Karpas-422 (cell line): ENCODE data around the gene QPCT. TPM values are rescaled to one million over a fixed set of nuclear protein-coding genes. Genes with fewer than 3 reads are reported as not detected.

Experiments used
- DNase-seq: peaks from one replicate; pipeline ENCODE4 v3.0.0-alpha.2; 2015
- H2AFZ ChIP-seq: fragments of 200-600 bp; sonication (generic); 2 replicates; pipeline ENCODE4 v1.6.1; 2014; ENCODE audit warnings: antibody characterized with exemption, low read length, mixed read lengths
- H3K27ac ChIP-seq: fragments of 200-600 bp; sonication (generic); 2 replicates; pipeline ENCODE4 v1.5.1; 2014; ENCODE audit warnings: mild to moderate bottlenecking, low read length, moderate library complexity
- H3K27me3 ChIP-seq: fragments of 200-600 bp; sonication (generic); 2 replicates; pipeline ENCODE4 v1.6.1; 2014; ENCODE audit warnings: low read length, mixed read lengths
- H3K36me3 ChIP-seq: fragments of 200-600 bp; sonication (generic); 2 replicates; pipeline ENCODE4 v1.6.1; 2014; ENCODE audit warnings: low read length, mixed read lengths; ENCODE audit not compliant: insufficient read depth
- H3K4me1 ChIP-seq: fragments of 200-600 bp; sonication (generic); 2 replicates; pipeline ENCODE4 v1.6.1; 2014; ENCODE audit warnings: mild to moderate bottlenecking, low read length, mixed read lengths
- H3K4me2 ChIP-seq: fragments of 200-600 bp; sonication (generic); 2 replicates; pipeline ENCODE4 v1.6.1; 2014; ENCODE audit warnings: low read length, low read depth, mild to moderate bottlenecking; ENCODE audit not compliant: poor library complexity, severe bottlenecking
- H3K4me3 ChIP-seq: fragments of 200-600 bp; sonication (generic); 2 replicates; pipeline ENCODE4 v1.5.1; 2014; ENCODE audit warnings: mild to moderate bottlenecking, antibody characterized with exemption, low read length, mixed read lengths
- H3K79me2 ChIP-seq: fragments of 200-600 bp; sonication (generic); 2 replicates; pipeline ENCODE4 v1.6.1; 2014; ENCODE audit warnings: mild to moderate bottlenecking, low read length, mixed read lengths
- H3K9ac ChIP-seq: fragments of 200-600 bp; sonication (generic); 2 replicates; pipeline ENCODE4 v1.6.0; 2014; ENCODE audit warnings: low read length
- H3K9me2 ChIP-seq: fragments of 200-600 bp; sonication (generic), shearing (Covaris generic); replicated peaks from 2 replicates; pipeline ENCODE4 v1.6.0; 2014; ENCODE audit warnings: mild to moderate bottlenecking, low read length, moderate library complexity; ENCODE audit not compliant: insufficient read depth
- H3K9me3 ChIP-seq: fragments of 300-700, 200-600 bp; sonication (generic); 2 replicates; pipeline ENCODE4 v1.6.1; 2014; ENCODE audit warnings: low read length, mixed read lengths
- H4K20me1 ChIP-seq: fragments of 200-600 bp; sonication (generic); 2 replicates; pipeline ENCODE4 v1.6.1; 2014; ENCODE audit warnings: mild to moderate bottlenecking, antibody characterized with exemption, low read length, low read depth; ENCODE audit not compliant: insufficient read depth
- total RNA-seq: library from RNA; depleted of rRNA; stranded (reverse); fragments of >200 nt; shearing (Covaris generic); gene quantifications from 2 replicates; pipeline ENCODE4 v1.2.3, GENCODE V29; 2014; ENCODE audit warnings: low replicate concordance

QPCT gene
- total RNA-seq, 1 experiment from 2014 or later = 4.8 TPM

DNA sequence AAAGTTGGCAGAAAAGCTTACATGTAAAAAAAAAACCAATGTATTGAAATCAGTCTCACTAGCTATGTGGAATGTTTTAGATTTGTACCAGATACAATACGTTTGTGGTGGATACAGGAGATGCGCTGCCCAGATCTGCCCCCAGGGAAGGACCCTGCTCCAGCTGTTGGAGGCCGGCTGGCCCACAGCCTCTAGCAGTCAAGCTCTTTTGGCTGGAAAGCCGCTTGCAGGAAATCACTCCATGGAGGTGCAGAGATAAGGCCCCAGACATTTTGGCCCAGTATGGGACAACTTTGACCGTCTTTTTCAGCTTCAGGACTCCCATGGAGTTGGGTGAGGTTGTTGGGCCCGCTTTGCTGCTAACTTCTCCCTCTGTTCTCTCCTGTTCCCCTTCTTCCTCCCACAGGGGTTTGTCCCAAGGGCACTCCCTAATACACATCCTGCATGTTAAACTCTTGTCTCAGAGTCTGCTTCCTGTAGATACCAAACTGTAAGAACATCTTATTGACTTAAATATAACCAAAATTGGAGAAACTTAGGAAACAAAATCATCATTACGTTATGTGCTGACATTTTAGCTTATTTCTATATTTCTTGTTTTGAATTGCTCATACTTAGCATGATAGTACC lies 1.7 kb upstream of the QPCT start:
- H3K9me3 ChIP-seq = no peaks in the 10 kb centered on the region
- no peaks in the 10 kb centered on the region for H4K20me1 ChIP-seq
- no peak overlapping the region for H2AFZ ChIP-seq
- no peaks in the 10 kb centered on the region for H3K9me2 ChIP-seq
- H3K36me3 ChIP-seq = no peaks in the 10 kb centered on the region
- H3K4me2 ChIP-seq = no peak overlapping the region
- H3K79me2 ChIP-seq = no peaks in the 10 kb centered on the region
- no peak overlapping the region for H3K9ac ChIP-seq
- no peaks in the 10 kb centered on the region for H3K27me3 ChIP-seq
- peaks cover 10% of the 10 kb centered on the region for H3K4me1 ChIP-seq
- no peak overlapping the region for H3K27ac ChIP-seq
- DNase-seq = no peak
- no peak overlapping the region for H3K4me3 ChIP-seq

DNA sequence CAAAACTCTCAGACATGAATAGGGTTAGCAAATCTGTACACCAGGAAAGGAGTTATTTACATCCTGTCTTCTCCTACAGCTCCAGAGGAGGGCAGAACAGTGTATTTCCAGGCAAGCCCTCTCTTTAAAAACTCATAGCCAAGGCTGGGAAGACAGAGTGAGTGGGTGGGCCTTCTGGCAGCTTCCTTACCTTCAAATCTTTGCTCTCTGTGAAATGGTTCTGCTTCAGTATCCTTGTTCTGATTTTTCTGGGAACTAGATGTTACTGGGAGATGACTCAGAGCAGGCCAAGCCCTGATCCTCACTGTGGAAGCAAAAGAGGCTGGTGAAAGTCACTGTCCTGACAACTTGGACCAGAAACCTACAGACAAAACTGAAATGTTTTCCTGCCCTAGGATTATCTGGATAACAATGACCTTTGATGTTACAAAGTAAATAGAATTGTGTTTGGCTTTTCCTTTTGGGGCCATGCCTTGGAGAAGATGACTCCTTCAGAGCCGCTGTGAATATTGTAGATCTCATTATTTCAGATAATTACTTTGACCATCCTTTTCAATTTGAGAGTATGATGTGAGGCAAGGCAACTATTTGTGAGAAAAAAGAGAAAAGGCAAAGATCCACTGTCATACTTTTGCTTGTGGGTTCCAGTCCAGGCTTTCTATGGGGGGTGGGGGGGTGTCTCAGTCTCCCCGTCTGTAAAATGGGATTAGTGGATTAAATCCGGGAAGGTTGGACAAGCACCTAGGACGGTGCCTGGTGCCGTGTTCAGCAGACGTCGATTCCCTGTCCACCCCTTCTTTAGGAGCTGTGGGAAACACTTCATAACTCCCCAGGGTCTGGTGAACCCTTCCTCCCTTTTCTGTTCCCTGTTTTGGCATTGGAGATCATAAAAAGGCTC lies 644 bp upstream of the QPCT start:
- Histone ChIP-seq H3K4me2 (peak overlapping the region; percentile 78), H3K9me3 (no peaks in the 10 kb centered on the region), H3K27ac (no peak overlapping the region), H3K79me2 (no peaks in the 10 kb centered on the region), H3K4me1 (peaks cover 10% of the 10 kb centered on the region), H3K9ac (no peak overlapping the region), H2AFZ (no peak overlapping the region), H4K20me1 (no peaks in the 10 kb centered on the region), H3K27me3 (no peaks in the 10 kb centered on the region), H3K36me3 (no peaks in the 10 kb centered on the region), H3K4me3 (no peak overlapping the region; the same call in 1 of the 2 replicates), H3K9me2 (no peaks in the 10 kb centered on the region)
- DNase-seq = no peak

DNA sequence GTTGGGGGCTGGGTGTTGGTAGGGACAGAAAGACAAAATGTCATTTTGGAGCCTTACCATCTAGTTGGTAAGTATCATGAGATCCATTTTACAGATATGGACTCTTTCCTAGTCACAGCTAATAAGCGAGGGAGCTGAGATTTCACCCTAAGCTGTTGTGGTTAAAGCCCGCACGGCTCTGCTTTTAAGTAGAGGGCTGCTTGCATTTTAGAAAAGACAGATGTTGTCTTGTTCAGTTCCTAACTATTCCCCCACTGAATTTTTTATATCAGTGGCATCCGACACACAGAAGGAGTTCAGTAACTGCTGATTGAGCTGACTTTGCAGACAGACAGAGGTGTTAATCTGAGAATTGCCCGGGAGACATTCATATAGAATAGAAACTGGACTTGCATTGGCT lies 3.7 kb downstream of the QPCT start:
- Histone ChIP-seq H3K4me3 (no peak overlapping the region), H3K27me3 (no peaks in the 10 kb centered on the region), H3K9me2 (no peaks in the 10 kb centered on the region), H3K79me2 (no peaks in the 10 kb centered on the region), H3K4me1 (peaks cover 21% of the 10 kb centered on the region), H3K36me3 (no peaks in the 10 kb centered on the region), H3K4me2 (no peak overlapping the region), H2AFZ (no peak overlapping the region), H3K27ac (no peak overlapping the region), H3K9ac (no peak overlapping the region), H3K9me3 (no peaks in the 10 kb centered on the region), H4K20me1 (no peaks in the 10 kb centered on the region)
- no peak for DNase-seq

DNA sequence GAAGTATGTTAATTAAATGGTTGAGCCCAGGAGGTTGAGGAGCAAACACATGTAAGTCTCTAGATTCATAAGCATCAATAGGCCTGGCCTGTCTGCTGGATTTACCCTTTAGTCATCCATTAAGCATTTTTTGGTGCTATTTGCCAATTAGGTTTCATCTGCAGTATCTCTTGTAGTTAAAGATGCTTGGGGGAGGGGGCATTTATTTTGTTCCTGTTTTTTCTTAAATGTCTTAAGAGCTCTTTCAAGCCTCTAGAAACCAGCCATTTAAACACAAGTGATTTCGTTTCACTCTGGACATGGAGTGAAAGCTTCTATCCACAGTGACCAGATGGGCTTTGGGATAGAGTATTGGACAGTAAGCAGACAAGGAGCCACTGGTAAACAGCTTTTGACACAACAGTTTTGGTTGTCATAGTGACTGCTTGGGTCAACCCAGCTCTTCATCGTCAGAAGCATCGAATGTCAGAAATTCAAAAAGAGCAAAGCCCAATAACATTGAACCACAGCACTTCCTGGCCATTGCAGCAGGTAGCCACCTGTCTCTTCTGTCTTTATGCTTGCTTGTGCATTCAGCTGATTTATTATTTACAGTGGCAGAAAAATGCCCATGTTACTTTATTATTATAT lies 4.9 kb downstream of the QPCT start:
- H3K9me2 ChIP-seq = no peaks in the 10 kb centered on the region
- no peak overlapping the region for H3K27ac ChIP-seq
- no peaks in the 10 kb centered on the region for H3K9me3 ChIP-seq
- H3K27me3 ChIP-seq = no peaks in the 10 kb centered on the region
- no peak overlapping the region for H3K9ac ChIP-seq
- H3K4me3 ChIP-seq = no peak overlapping the region
- H3K4me1 ChIP-seq = peaks cover 21% of the 10 kb centered on the region
- no peaks in the 10 kb centered on the region for H4K20me1 ChIP-seq
- no peak overlapping the region for H3K4me2 ChIP-seq
- no peaks in the 10 kb centered on the region for H3K36me3 ChIP-seq
- H2AFZ ChIP-seq = no peak overlapping the region
- DNase-seq = no peak
- H3K79me2 ChIP-seq = no peaks in the 10 kb centered on the region

DNA sequence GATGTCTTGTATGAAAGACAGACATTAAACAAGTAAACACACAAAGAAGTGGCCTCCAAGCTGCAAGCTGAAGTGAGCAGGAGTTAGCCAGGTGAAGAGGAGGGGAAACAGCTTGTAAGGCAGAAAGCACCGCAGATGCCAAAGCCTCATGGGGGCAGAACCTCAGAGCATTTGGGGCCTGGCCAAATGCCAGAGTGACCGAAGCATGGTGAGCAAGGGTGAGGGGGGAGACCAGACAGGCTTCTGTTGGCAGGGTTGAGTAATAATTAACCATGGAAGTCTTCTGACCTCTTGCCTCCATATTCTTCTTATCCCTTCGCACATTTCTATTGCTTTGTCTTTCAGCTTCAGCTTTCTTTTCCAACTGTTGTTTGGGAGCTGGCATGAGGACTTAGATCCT lies 5.6 kb downstream of the QPCT start:
- Histone ChIP-seq H4K20me1 (no peaks in the 10 kb centered on the region), H3K36me3 (no peaks in the 10 kb centered on the region), H3K27me3 (no peaks in the 10 kb centered on the region), H3K4me2 (no peak overlapping the region), H2AFZ (no peak overlapping the region), H3K27ac (no peak overlapping the region), H3K9me2 (no peaks in the 10 kb centered on the region), H3K9me3 (no peaks in the 10 kb centered on the region), H3K79me2 (no peaks in the 10 kb centered on the region), H3K4me3 (no peak overlapping the region), H3K4me1 (peaks cover 16% of the 10 kb centered on the region), H3K9ac (no peak overlapping the region)
- DNase-seq = no peak

DNA sequence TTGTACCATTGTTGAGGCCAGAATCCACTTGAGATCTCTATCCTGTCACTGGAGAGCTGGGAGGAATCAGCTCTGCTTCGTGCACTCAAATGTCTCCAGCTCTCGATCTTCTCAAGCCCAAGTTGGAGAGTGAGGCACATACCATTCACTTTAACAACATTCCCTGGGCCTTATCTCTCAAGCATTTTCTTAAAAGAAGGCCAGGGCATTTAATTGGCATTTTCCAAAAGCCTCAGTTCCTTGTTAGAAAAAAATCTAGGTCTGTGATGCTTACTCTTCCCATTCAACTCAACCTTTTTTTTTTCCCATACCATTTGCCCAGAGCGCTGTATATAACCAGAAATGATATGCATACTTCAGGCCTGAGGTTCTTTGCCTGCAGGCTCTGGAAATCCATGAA lies 10.1 kb downstream of the QPCT start:
- Histone ChIP-seq H3K4me1 (peaks cover 14% of the 10 kb centered on the region), H3K9ac (no peak overlapping the region), H3K27ac (no peak overlapping the region), H3K4me2 (no peak overlapping the region), H3K9me3 (no peaks in the 10 kb centered on the region), H2AFZ (no peak overlapping the region), H3K79me2 (no peaks in the 10 kb centered on the region), H3K4me3 (no peak overlapping the region), H4K20me1 (no peaks in the 10 kb centered on the region), H3K27me3 (no peaks in the 10 kb centered on the region), H3K9me2 (no peaks in the 10 kb centered on the region), H3K36me3 (no peaks in the 10 kb centered on the region)
- no peak for DNase-seq

DNA sequence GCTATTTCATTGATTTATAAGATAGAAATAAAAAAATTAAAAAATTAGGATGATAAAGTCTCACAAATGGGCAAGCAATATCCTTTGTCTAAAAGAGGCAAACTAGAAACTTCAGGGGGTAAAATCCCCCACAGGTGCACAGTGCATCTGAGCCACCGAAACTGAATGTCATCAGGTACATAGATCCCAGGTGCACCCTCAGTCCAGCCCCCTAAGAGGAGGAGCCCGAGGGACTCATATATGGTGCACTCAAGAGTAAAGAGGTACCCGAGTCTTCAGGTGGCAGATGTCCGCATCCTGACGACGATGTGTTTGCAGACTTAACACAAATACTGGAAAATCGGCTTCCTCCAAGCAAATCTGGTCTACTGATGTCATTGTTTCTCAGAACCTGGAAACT lies 11.3 kb downstream of the QPCT start:
- no peaks in the 10 kb centered on the region for H4K20me1 ChIP-seq
- H3K27ac ChIP-seq = no peak overlapping the region
- no peaks in the 10 kb centered on the region for H3K9me3 ChIP-seq
- no peak overlapping the region for H3K4me2 ChIP-seq
- H3K4me1 ChIP-seq = peaks cover 5% of the 10 kb centered on the region
- no peak overlapping the region for H2AFZ ChIP-seq
- DNase-seq = no peak
- no peaks in the 10 kb centered on the region for H3K79me2 ChIP-seq
- no peak overlapping the region for H3K9ac ChIP-seq
- H3K9me2 ChIP-seq = no peaks in the 10 kb centered on the region
- H3K4me3 ChIP-seq = no peak overlapping the region
- H3K27me3 ChIP-seq = no peaks in the 10 kb centered on the region
- no peaks in the 10 kb centered on the region for H3K36me3 ChIP-seq

DNA sequence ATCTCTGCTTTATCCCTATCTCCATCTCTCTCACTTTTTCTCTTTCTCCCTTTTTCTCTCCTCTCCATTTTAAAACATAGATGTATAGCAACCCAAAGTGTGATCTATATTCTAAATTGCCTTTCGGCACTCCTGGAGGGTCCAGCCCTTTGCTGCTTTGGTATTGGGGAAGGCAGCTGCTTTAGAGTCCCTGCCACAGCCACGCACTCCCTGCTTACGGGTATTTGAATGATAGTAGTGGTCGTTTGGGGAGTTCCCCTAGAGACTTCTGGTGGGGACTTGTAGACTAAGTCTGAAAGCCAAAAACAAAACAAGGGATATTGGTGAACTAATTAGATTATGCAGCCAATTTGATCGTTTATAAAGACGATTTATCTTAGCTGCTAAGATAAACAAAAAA lies 11.9 kb downstream of the QPCT start:
- no peak for DNase-seq
- no peaks in the 10 kb centered on the region for H3K36me3 ChIP-seq
- no peaks in the 10 kb centered on the region for H3K27me3 ChIP-seq
- H3K4me3 ChIP-seq = no peak overlapping the region
- no peak overlapping the region for H3K9ac ChIP-seq
- no peaks in the 10 kb centered on the region for H3K9me2 ChIP-seq
- no peak overlapping the region for H2AFZ ChIP-seq
- H4K20me1 ChIP-seq = no peaks in the 10 kb centered on the region
- H3K4me1 ChIP-seq = peaks cover 5% of the 10 kb centered on the region
- no peak overlapping the region for H3K4me2 ChIP-seq
- no peak overlapping the region for H3K27ac ChIP-seq
- H3K9me3 ChIP-seq = no peaks in the 10 kb centered on the region
- no peaks in the 10 kb centered on the region for H3K79me2 ChIP-seq
